ENCODE results near the gene ARHGEF38. TPM values are rescaled to one million over a fixed set of nuclear protein-coding genes. Genes with fewer than 3 reads are reported as not detected.
A peak's percentile ranks its signal among the peaks of the same experiment; 100 is the strongest.
"Not testable (repeated sequence)": the region's sequence is repeated elsewhere in the genome, so short reads cannot be mapped to it uniquely, and the experiment has no call there.

Gene ARHGEF38
- total RNA-seq, 4 donors from 2014 or later: not detected

DNA sequence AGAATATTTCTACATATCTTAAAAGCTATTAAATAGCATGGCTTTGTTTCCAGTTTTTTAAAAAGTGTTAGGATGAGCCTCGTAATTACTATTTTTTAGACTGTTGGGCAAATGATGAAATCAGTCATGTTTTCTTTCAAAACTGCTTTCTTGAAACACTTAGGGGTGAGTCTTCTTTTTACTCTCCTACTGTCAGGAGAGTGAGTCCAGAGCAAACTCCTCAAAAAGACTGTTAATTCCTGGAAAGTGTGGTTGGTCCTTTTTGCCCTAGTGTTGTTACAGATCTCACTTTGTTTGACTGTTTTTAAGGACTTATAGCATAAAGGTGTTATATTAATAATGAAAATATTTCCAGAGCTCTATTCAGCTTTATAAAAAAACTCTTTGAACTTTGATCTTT lies 162.5 kb downstream of the ARHGEF38 start:
- H3K9me3 ChIP-seq: no peaks in the 10 kb centered on the region
- TF ChIP-seq POLR2A (IDR thresholded peaks at IDR 0.05): no peak
- TF ChIP-seq, protein P1, sequence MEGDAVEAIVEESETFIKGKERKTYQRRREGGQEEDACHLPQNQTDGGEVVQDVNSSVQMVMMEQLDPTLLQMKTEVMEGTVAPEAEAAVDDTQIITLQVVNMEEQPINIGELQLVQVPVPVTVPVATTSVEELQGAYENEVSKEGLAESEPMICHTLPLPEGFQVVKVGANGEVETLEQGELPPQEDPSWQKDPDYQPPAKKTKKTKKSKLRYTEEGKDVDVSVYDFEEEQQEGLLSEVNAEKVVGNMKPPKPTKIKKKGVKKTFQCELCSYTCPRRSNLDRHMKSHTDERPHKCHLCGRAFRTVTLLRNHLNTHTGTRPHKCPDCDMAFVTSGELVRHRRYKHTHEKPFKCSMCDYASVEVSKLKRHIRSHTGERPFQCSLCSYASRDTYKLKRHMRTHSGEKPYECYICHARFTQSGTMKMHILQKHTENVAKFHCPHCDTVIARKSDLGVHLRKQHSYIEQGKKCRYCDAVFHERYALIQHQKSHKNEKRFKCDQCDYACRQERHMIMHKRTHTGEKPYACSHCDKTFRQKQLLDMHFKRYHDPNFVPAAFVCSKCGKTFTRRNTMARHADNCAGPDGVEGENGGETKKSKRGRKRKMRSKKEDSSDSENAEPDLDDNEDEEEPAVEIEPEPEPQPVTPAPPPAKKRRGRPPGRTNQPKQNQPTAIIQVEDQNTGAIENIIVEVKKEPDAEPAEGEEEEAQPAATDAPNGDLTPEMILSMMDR (IDR thresholded peaks at IDR 0.05 in 4 of 5, conservative IDR thresholded peaks at IDR 0.05 in 1 of 5): no peak
- no peaks in the 10 kb centered on the region for H3K27me3 ChIP-seq
- H3K27ac ChIP-seq: no peak overlapping the region
- ATAC-seq: no peak
- DNase-seq: no peak
- peak overlapping the region in 1 of 4 donors; percentile 28 for H3K4me3 ChIP-seq
- in situ Hi-C loops (cut with MboI; ENCODE audit: low sequenced_read_pairs in 4 of 4) (loop anchor here in 3 of 4 donors (10.0 to 25.0 kb wide), 3 partner anchors 190 to 578 kb away; partner anchors contain the start of gene TET2 (in 2 of the 3)), intact Hi-C loops (cut with DNase I; ENCODE audit: low total_unique reads) (loop anchor here (5.0 kb wide), 1 partner anchor 193 kb away; no protein-coding TSS in a partner anchor)
- H3K4me1 ChIP-seq: peaks cover 13 to 23% of the 10 kb centered on the region in 2 donors
- no peaks in the 10 kb centered on the region for H3K36me3 ChIP-seq

DNA sequence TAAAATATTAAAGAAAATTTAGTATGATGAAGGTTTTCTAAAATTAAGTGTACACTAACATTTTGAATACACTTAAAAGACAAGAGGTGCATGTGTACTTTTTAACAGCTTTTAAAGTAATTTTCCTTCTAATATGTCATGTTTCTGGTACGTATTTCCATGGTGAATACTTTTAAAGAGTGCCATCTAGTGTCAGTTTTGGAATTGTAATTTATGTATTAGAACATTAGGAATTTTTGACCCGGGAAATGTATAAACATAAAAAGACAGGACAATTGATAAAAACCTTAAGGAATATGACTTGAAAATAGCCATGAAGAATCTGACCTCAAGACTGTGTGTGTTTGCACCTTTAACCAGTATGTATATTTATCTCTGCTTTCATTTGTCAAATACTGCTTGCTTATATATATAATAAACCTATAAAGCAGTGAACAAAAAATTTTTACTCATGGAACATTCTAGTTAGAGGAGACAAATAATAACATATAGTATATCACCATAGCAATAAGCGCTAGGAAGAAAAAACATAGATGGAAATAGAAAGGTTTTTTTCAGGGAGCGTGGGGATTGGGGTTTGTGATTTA lies 163.4 kb downstream of the ARHGEF38 start:
- Histone ChIP-seq H3K27ac (no peak overlapping the region), H3K9me3 (no peaks in the 10 kb centered on the region), H3K27me3 (no peaks in the 10 kb centered on the region), H3K4me3 (peak overlapping the region in 1 of 4 donors; percentile 26), H3K36me3 (no peaks in the 10 kb centered on the region), H3K4me1 (peaks cover 13 to 16% of the 10 kb centered on the region in 2 donors)
- ATAC-seq: no peak
- TF ChIP-seq POLR2A (IDR thresholded peaks at IDR 0.05): no peak
- TF ChIP-seq, protein P1 (IDR thresholded peaks at IDR 0.05 in 4 of 5, conservative IDR thresholded peaks at IDR 0.05 in 1 of 5): peak in 4 of 5 experiments; percentile 23 to 59 (median 43)
- DNase-seq: no peak
- in situ Hi-C loops (cut with MboI; ENCODE audit: low sequenced_read_pairs in 4 of 4): loop anchor here in 3 of 4 donors (10.0 to 25.0 kb wide), 3 partner anchors 191 to 578 kb away; partner anchors contain the start of gene TET2 (in 2 of the 3)
- intact Hi-C loops (cut with DNase I; ENCODE audit: low total_unique reads): loop anchor here (5.0 kb wide), 1 partner anchor 193 kb away; no protein-coding TSS in a partner anchor

DNA sequence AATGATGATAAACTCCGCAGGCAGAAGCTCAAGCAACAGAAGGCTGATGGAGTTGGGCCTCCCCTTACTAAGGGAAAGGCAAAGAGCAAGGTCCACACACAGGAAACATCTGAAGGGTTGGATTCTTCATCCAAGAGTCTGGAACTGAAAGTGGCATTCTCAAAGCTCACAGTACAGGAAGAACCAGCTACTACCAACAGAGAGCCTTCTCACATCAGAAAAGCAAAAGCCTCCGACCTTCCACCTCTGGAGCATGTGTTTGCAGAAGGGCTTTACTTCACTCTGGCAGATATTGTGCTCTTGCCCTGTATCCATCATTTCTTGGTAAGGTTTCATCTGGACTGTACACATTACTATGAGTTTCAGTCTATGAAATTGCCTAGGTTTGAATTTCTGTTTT lies 166.8 kb downstream of the ARHGEF38 start:
- ATAC-seq: no peak
- TF ChIP-seq POLR2A (IDR thresholded peaks at IDR 0.05): no peak
- TF ChIP-seq, protein P1 (IDR thresholded peaks at IDR 0.05 in 4 of 5, conservative IDR thresholded peaks at IDR 0.05 in 1 of 5): no peak
- DNase-seq: no peak
- H3K4me1 ChIP-seq: peaks cover 8 to 12% of the 10 kb centered on the region in 2 donors
- H3K9me3 ChIP-seq: no peaks in the 10 kb centered on the region
- intact Hi-C loops (cut with DNase I; ENCODE audit: low total_unique reads): loop anchor here (5.0 kb wide), 1 partner anchor 197 kb away; no protein-coding TSS in a partner anchor
- no peaks in the 10 kb centered on the region for H3K27me3 ChIP-seq
- no peaks in the 10 kb centered on the region for H3K36me3 ChIP-seq
- no peak overlapping the region for H3K4me3 ChIP-seq
- no peak overlapping the region for H3K27ac ChIP-seq
- in situ Hi-C loops (cut with MboI; ENCODE audit: low sequenced_read_pairs in 4 of 4): loop anchor here in 3 of 4 donors (10.0 to 25.0 kb wide), 3 partner anchors 194 to 582 kb away; partner anchors contain the start of gene TET2 (in 2 of the 3)

DNA sequence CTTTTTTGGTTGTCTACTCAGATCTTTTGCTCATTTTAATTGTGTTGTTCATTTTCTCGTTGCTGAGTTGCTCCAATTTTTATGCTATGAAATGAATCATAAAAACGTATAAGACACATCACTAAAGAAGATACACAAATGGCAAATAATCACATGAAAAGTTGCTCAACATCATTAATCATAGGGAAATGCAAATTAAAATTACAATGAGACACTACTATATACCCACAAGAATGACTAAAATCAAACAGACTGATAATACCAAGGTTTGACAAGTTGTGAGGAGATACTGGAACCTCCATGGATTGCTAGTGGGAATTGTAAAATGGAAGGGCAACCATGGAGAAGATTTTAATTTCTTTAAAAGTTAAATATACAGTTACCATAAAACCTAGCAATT lies 173.2 kb downstream of the ARHGEF38 start:
- Histone ChIP-seq H3K27me3 (no peaks in the 10 kb centered on the region), H3K9me3 (no peaks in the 10 kb centered on the region), H3K36me3 (no peaks in the 10 kb centered on the region), H3K27ac (no peak overlapping the region), H3K4me3 (no peak overlapping the region), H3K4me1 (no peaks in the 10 kb centered on the region)
- in situ Hi-C loops (cut with MboI; ENCODE audit: low sequenced_read_pairs in 4 of 4) (no loop called here), intact Hi-C loops (cut with DNase I; ENCODE audit: low total_unique reads) (no loop called here)
- TF ChIP-seq, protein P1 (IDR thresholded peaks at IDR 0.05 in 4 of 5, conservative IDR thresholded peaks at IDR 0.05 in 1 of 5): no peak
- no peak for TF ChIP-seq POLR2A (IDR thresholded peaks at IDR 0.05)
- ATAC-seq (no peak), DNase-seq (no peak)

DNA sequence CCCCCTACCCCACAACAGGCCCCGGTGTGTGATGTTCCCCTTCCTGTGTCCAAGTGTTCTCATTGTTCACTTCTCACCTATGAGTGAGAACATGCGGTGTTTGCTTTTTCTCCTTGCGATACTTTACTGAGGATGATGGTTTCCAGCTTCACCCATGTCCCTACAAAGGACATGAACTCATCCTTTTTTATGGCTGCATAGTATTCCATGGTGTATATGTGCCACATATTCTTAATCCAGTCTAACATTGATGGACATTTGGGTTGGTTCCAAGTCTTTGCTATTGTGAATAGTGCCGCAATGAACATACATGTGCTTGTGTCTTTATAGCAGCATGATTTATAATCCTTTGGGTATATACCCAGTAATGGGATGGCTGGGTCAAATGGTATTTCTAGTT lies 177.5 kb downstream of the ARHGEF38 start:
- H3K27ac ChIP-seq; H3K36me3 ChIP-seq; in situ Hi-C loops (cut with MboI; ENCODE audit: low sequenced_read_pairs in 4 of 4); H3K4me3 ChIP-seq; H3K9me3 ChIP-seq; ATAC-seq; intact Hi-C loops (cut with DNase I; ENCODE audit: low total_unique reads); DNase-seq; H3K4me1 ChIP-seq; H3K27me3 ChIP-seq: not testable (repeated sequence)

Data from gastrocnemius medialis (tissue), 4 donors.